Measurements from ENCODE around the gene MRAP2.
"Not testable (repeated sequence)": the region's sequence is repeated elsewhere in the genome, so short reads cannot be mapped to it uniquely, and the experiment has no call there.

Gene MRAP2

DNA sequence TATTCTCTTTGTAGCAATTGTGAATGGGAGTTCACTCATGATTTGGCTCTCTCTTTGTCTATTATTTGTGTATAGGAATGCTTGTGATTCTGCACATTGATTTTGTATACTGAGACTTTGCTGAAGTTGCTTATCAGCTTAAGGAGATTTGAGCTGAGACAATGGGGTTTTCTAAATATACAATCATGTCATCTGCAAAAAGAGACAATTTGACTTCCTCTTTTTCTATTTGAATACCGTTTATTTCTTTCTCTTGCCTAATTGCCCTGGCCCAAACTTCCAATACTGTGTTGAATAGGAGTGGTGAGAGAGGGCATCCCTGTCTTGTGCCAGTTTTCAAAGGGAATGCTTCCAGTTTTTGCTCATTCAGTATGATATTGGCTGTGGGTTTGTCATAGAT lies 77.8 kb downstream of the MRAP2 start:
- not testable (repeated sequence) for H3K9me3 ChIP-seq (replicated peaks; ENCODE audit: low read length); H3K4me2 ChIP-seq (ENCODE audit: low read length); H3K9ac ChIP-seq (ENCODE audit: low read depth, low read length); H3K4me1 ChIP-seq (ENCODE audit: control insufficient read depth, insufficient read depth, low read length); H3K4me3 ChIP-seq (ENCODE audit: low read length); H3K36me3 ChIP-seq (ENCODE audit: insufficient read depth, low read length)
- H3K27me3 ChIP-seq (ENCODE audit: control insufficient read depth, insufficient read depth, low read length): peaks cover 15% of the 10 kb centered on the region

DNA sequence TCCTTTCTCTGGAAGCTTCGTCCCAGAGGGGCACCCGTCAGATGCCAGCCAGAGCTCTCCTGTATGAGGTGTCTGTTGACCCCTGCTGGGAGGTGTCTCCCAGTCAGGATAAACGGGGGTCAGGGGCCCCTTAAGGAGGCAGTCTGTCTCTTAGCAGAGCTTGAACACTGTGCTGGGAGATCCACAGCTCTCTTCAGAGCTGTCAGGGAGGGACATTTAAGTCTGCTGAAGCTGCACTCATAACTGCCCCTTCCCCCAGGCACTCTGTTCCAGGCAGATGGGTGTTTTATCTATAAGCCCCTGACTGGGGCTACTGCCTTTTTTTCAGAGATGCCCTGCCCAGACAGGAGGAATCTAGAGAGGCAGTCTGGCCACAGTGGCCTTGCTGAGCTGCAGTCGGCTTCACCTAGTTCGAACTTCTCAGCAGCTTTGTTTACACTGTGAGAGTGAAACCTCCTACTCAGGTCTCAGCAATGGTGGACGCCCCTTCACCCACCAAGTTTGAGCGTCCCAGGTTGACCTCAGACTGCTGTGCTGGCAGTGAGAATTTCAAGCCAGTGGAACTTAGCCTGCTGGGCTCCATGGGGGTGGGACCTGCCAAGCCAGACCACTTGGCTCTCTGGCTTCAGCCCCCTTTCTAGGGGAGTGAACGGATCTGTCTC lies 81.5 kb downstream of the MRAP2 start:
- H3K4me1 ChIP-seq (ENCODE audit: control insufficient read depth, insufficient read depth, low read length): not testable (repeated sequence)

DNA sequence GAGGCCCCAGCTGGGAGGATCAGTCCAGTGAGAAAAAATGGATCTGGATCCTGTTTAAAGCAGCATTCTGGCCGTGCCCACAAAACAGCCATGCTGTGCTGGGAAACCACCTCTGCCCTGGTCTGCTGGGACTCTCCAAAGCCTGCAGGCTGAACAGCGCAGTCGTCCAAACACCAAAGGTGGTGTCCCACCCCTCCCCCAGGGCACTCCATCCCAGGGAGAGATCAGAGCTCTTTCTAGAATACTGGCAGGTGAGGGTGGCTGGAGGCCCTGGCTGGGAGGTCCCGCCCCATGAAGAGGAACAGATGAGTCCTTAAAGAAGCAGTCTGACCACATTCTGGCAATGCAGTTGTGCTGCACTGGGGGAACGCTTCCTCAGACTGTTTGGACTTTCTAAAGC lies 84.6 kb downstream of the MRAP2 start:
- H3K27me3 ChIP-seq (ENCODE audit: control insufficient read depth, insufficient read depth, low read length): peaks cover 3% of the 10 kb centered on the region
- H3K4me1 ChIP-seq (ENCODE audit: control insufficient read depth, insufficient read depth, low read length): no peaks in the 10 kb centered on the region
- no peaks in the 10 kb centered on the region for H3K9me3 ChIP-seq (replicated peaks; ENCODE audit: low read length)
- H3K4me3 ChIP-seq (ENCODE audit: low read length): no peak overlapping the region
- H3K9ac ChIP-seq (ENCODE audit: low read depth, low read length): no peak overlapping the region
- H3K36me3 ChIP-seq (ENCODE audit: insufficient read depth, low read length): no peaks in the 10 kb centered on the region
- no peak overlapping the region for H3K4me2 ChIP-seq (ENCODE audit: low read length)

More for the DNA sequence above, 81.5 kb downstream of the MRAP2 start:
- H3K4me3 ChIP-seq (ENCODE audit: low read length); H3K4me2 ChIP-seq (ENCODE audit: low read length); H3K27me3 ChIP-seq (ENCODE audit: control insufficient read depth, insufficient read depth, low read length); H3K9ac ChIP-seq (ENCODE audit: low read depth, low read length); H3K9me3 ChIP-seq (replicated peaks; ENCODE audit: low read length); H3K36me3 ChIP-seq (ENCODE audit: insufficient read depth, low read length): not testable (repeated sequence)

DNA sequence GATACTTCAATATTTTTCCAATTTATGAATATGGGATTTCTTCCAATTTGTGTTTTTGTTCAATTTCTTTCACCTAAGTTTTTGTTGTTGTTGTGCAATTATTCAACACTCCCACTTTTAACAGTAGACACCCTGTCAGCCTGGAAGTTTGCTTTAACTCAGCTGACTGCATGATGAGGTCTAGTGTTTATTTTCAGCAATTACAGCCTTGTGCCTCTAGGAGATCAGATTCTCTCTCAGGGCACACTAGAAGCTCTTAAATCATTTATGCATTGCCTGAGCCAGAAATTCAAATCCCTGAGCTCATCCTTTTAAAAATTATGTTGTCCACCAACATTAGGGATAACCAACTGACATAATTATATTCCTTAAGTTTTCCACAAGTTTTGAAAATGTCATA lies 85.7 kb downstream of the MRAP2 start:
- H3K36me3 ChIP-seq (ENCODE audit: insufficient read depth, low read length): no peaks in the 10 kb centered on the region
- no peaks in the 10 kb centered on the region for H3K4me1 ChIP-seq (ENCODE audit: control insufficient read depth, insufficient read depth, low read length)
- H3K27me3 ChIP-seq (ENCODE audit: control insufficient read depth, insufficient read depth, low read length): no peaks in the 10 kb centered on the region
- no peak overlapping the region for H3K9ac ChIP-seq (ENCODE audit: low read depth, low read length)
- H3K4me3 ChIP-seq (ENCODE audit: low read length): no peak overlapping the region
- no peak overlapping the region for H3K4me2 ChIP-seq (ENCODE audit: low read length)
- no peaks in the 10 kb centered on the region for H3K9me3 ChIP-seq (replicated peaks; ENCODE audit: low read length)

DNA sequence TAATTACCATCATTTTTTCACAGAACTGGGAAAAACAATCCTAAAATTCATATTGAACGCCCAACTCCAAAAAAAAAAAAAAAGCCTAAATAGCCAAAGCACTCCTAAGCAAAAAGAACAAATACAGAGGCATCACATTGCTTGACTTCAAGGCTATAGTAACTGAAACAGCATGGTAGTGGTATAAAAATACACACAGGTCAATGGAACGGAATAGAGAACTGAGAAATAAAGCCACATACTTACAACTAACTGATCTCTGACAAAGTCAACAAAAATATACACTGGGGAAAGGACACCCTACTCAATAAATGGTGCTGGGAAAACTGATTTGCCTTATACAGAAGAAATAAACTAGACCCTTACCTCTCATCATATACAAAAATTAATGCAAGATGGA lies 89.6 kb downstream of the MRAP2 start:
- no peak overlapping the region for H3K4me3 ChIP-seq (ENCODE audit: low read length)
- H3K4me1 ChIP-seq (ENCODE audit: control insufficient read depth, insufficient read depth, low read length): no peaks in the 10 kb centered on the region
- H3K4me2 ChIP-seq (ENCODE audit: low read length): no peak overlapping the region
- H3K27me3 ChIP-seq (ENCODE audit: control insufficient read depth, insufficient read depth, low read length): no peaks in the 10 kb centered on the region
- no peak overlapping the region for H3K9ac ChIP-seq (ENCODE audit: low read depth, low read length)
- no peaks in the 10 kb centered on the region for H3K36me3 ChIP-seq (ENCODE audit: insufficient read depth, low read length)
- H3K9me3 ChIP-seq (replicated peaks; ENCODE audit: low read length): no peaks in the 10 kb centered on the region

DNA sequence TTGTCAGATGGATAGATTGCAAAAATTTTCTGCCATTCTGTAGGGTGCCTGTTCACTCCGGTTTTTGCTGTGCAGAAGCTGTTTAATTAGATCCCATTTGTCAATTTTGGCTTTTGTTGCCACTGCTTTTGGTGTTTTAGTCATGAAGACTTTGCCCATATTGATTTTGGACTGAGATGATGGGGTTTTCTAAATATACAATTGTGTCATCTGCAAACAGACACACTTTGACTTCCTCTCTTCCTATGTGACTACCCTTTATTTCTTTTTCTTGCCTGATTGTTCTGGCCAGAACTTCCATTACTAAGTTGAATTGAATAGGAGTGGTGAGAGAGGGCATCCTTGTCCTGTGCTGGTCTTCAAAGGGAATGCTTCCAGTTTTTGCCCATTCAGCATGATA lies 96.0 kb downstream of the MRAP2 start:
- not testable (repeated sequence) for H3K4me3 ChIP-seq (ENCODE audit: low read length); H3K4me1 ChIP-seq (ENCODE audit: control insufficient read depth, insufficient read depth, low read length); H3K9ac ChIP-seq (ENCODE audit: low read depth, low read length); H3K36me3 ChIP-seq (ENCODE audit: insufficient read depth, low read length); H3K4me2 ChIP-seq (ENCODE audit: low read length); H3K9me3 ChIP-seq (replicated peaks; ENCODE audit: low read length); H3K27me3 ChIP-seq (ENCODE audit: control insufficient read depth, insufficient read depth, low read length)

DNA sequence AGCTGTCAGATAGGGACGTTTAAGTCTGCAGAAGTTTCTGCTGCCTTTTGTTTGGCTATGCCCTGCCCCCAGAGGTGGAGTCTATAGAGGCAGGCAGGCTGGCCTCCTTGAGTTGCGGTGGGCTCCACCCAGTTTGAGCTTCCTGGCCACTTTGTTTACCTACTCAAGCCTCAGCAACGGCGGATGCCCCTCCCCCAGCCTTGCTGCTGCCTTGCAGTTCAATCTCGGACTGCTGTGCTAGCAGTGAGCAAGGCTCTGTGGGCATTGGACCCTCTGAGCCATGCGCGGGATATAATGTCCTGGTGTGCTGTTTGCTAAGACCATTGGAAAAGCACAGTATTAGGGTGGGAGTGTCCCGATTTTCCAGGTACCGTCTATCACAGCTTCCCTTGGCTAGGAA lies 99.8 kb downstream of the MRAP2 start:
- H3K4me2 ChIP-seq (ENCODE audit: low read length); H3K27me3 ChIP-seq (ENCODE audit: control insufficient read depth, insufficient read depth, low read length); H3K36me3 ChIP-seq (ENCODE audit: insufficient read depth, low read length); H3K4me3 ChIP-seq (ENCODE audit: low read length); H3K4me1 ChIP-seq (ENCODE audit: control insufficient read depth, insufficient read depth, low read length); H3K9me3 ChIP-seq (replicated peaks; ENCODE audit: low read length); H3K9ac ChIP-seq (ENCODE audit: low read depth, low read length): not testable (repeated sequence)

DNA sequence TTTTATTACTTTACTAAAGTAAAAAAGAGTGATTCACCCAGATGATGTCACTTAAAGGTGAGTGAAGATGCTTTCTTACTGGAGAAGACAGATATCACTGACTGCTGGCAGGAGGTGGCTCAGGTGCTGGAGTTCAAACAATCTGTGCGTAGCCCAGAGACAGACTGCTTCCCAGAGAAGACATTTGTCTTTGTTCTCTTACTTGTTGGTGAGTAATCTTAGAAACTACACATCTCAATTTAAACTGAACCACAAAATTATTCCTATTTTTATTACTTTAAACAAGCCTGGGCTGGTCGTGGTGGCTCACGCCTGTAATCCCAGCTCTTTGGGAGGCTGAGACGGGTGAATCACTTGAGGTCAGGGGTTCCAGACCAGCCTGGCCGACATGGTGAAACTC lies 101.7 kb downstream of the MRAP2 start:
- Histone ChIP-seq H3K4me1 (ENCODE audit: control insufficient read depth, insufficient read depth, low read length) (no peaks in the 10 kb centered on the region), H3K27me3 (ENCODE audit: control insufficient read depth, insufficient read depth, low read length) (no peaks in the 10 kb centered on the region), H3K4me3 (ENCODE audit: low read length) (no peak overlapping the region), H3K9ac (ENCODE audit: low read depth, low read length) (no peak overlapping the region), H3K36me3 (ENCODE audit: insufficient read depth, low read length) (no peaks in the 10 kb centered on the region), H3K9me3 (replicated peaks; ENCODE audit: low read length) (no peaks in the 10 kb centered on the region), H3K4me2 (ENCODE audit: low read length) (no peak overlapping the region)

DNA sequence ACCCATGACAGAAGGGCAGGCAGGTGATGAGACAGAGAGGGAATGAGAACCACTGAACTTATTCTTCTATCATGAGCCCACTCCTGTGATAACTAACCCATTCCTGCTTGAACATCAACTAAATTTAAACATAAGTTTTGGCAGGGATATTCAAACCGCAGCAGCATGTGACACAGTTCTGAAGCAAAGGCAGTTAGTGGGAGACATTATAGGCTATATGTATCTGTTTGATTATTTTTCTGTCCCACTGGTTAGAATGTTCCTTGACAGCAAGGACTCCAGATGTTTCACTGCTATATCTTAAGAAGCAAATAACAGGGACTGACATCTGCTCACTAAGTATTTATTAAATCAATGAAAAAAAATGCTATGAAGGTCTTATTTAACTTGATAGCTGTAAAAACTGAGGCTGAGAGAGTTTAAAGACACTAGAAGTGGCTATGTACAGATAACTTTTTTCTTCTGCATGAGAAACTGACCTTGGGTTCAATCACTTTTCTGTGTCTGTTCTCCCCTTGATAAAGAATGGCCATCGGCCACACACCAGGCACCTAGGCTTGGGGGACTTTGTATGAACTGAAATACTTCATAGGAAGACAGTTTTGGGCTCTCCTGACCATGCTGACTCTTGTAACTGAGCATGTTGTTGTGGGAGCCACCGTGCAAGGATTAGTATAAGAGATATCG lies 102.9 kb downstream of the MRAP2 start:
- Histone ChIP-seq H3K4me1 (ENCODE audit: control insufficient read depth, insufficient read depth, low read length) (no peaks in the 10 kb centered on the region), H3K4me3 (ENCODE audit: low read length) (no peak overlapping the region), H3K9ac (ENCODE audit: low read depth, low read length) (no peak overlapping the region), H3K27me3 (ENCODE audit: control insufficient read depth, insufficient read depth, low read length) (no peaks in the 10 kb centered on the region), H3K9me3 (replicated peaks; ENCODE audit: low read length) (no peaks in the 10 kb centered on the region), H3K4me2 (ENCODE audit: low read length) (no peak overlapping the region), H3K36me3 (ENCODE audit: insufficient read depth, low read length) (no peaks in the 10 kb centered on the region)

DNA sequence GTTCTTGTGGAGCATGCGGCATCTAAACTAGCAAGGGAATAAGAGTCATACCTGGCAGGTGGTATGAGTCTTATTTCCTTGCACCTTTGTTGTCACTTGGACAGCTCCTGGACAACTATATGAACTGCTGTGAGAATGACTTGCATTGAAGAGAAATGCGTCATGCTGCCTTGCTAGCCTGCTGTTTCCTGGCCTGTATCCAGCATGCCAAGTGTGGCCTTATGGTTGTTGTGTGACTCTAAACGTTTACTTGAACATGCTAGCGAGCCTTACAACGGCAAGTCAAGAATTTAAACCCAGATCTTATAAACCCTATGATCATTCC lies 103.4 kb downstream of the MRAP2 start:
- Histone ChIP-seq H3K4me3 (ENCODE audit: low read length) (no peak overlapping the region), H3K4me1 (ENCODE audit: control insufficient read depth, insufficient read depth, low read length) (no peaks in the 10 kb centered on the region), H3K9ac (ENCODE audit: low read depth, low read length) (no peak overlapping the region), H3K27me3 (ENCODE audit: control insufficient read depth, insufficient read depth, low read length) (no peaks in the 10 kb centered on the region), H3K36me3 (ENCODE audit: insufficient read depth, low read length) (no peaks in the 10 kb centered on the region), H3K9me3 (replicated peaks; ENCODE audit: low read length) (no peaks in the 10 kb centered on the region), H3K4me2 (ENCODE audit: low read length) (no peak overlapping the region)

DNA sequence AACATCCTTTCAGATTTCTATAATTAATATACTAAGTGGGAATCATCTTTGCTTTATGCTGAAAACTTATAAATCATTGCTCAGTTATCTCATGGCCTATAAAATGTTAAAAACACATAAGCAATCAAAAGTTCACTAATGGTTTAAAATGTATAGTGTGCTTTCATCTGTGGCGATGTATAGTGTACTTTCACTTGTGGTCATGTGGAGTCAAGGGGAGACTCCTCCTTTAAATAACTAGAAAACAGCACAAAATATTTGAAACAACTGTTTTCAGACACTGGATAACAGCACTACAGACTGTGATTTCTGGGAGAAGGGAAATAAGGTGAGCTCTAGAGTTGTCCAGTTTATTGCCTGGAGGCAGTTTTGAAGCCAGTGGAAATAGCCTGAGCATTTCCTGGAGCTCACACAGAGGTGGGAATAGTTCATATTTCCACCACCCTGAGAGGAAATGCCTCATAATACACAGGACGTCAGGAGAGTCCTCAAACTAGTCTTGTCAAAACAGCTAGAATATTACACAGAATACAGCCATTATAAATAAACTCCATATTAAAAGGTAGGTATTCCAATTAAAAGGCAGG lies 104.5 kb downstream of the MRAP2 start:
- H3K36me3 ChIP-seq (ENCODE audit: insufficient read depth, low read length): no peaks in the 10 kb centered on the region
- no peak overlapping the region for H3K4me3 ChIP-seq (ENCODE audit: low read length)
- no peaks in the 10 kb centered on the region for H3K4me1 ChIP-seq (ENCODE audit: control insufficient read depth, insufficient read depth, low read length)
- no peak overlapping the region for H3K4me2 ChIP-seq (ENCODE audit: low read length)
- H3K9ac ChIP-seq (ENCODE audit: low read depth, low read length): no peak overlapping the region
- H3K27me3 ChIP-seq (ENCODE audit: control insufficient read depth, insufficient read depth, low read length): no peaks in the 10 kb centered on the region
- H3K9me3 ChIP-seq (replicated peaks; ENCODE audit: low read length): no peaks in the 10 kb centered on the region

DNA sequence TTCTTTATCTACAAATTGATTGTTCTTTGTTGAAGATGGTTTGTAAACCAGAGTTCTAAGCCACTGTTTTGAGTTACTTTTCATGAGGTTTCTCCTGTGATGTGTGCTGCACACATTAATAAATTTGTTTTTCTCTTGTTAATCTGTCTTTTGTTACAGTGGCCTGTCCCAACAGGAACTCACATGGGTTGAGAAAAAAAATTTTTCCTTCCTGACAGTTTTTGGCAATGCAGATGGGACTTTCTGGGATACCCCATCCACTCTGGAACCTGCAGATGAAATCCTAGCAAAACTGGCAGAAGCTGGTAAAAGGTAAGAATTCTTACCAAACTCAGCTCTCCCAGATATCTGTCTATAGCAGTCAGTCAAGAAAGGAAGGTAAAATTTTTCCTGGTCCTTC lies 105.7 kb downstream of the MRAP2 start:
- no peaks in the 10 kb centered on the region for H3K4me1 ChIP-seq (ENCODE audit: control insufficient read depth, insufficient read depth, low read length)
- no peaks in the 10 kb centered on the region for H3K9me3 ChIP-seq (replicated peaks; ENCODE audit: low read length)
- H3K36me3 ChIP-seq (ENCODE audit: insufficient read depth, low read length): no peaks in the 10 kb centered on the region
- no peak overlapping the region for H3K4me3 ChIP-seq (ENCODE audit: low read length)
- H3K9ac ChIP-seq (ENCODE audit: low read depth, low read length): no peak overlapping the region
- no peak overlapping the region for H3K4me2 ChIP-seq (ENCODE audit: low read length)
- H3K27me3 ChIP-seq (ENCODE audit: control insufficient read depth, insufficient read depth, low read length): no peaks in the 10 kb centered on the region
